ENCODE results near the gene TBC1D24.

Gene TBC1D24

DNA sequence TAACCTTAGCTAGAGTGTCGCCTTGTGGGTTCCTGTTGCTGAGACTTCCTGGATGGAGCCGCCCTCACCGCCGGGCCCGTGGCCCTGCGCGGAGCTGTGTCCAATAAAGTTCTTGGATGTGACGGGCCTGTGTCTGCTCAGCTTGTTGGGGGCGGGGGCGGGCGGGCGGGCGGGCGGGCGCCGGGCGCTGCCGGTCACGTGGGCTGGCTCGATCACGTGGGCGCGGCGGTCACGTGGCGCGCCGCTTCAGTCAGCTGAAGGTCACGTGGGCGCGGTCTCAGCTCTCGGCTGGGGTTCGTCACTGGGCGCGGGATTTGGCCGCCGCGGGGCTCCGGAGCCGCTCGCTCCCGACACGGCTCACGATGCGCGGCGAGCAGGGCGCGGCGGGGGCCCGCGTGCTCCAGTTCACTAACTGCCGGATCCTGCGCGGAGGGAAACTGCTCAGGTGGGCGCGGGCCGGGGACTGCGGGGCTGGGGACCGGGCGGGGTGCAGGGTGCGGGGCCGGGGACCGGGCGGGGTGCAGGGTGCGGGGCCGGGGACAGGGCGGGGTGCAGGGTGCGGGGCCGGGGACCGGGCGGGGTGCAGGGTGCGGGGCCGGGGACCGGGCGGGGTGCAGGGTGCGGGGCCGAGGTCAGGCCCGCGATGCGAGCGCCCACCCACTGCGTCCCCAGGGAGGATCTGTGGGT lies 45.3 kb downstream of the TBC1D24 start, which contains the start of gene AMDHD2:
AMDHD2 (plus strand) TSS at position 275 of the 687 bp plus-strand sequence; CDS start at position 363, 88 bp downstream.
- H3K9me3 ChIP-seq (ENCODE audit: low read length), result no peaks in the 10 kb centered on the region
- H3K4me2 ChIP-seq (ENCODE audit: low read length), result peak within 1 kb of the TSS; percentile 70
- H3K4me1 ChIP-seq (ENCODE audit: insufficient read depth, low read length, severe bottlenecking), result peaks cover 31% of the 10 kb centered on the region
- H3K36me3 ChIP-seq (ENCODE audit: insufficient read depth, low read length), result peaks cover 14% of the 10 kb centered on the region; the same call in 1 of the 2 replicates
- H3K79me2 ChIP-seq (ENCODE audit: insufficient read depth, low read length), result peaks cover 26% of the 10 kb centered on the region
- no peak within 1 kb of the TSS for H2AFZ ChIP-seq (ENCODE audit: low read length)
- H3K9ac ChIP-seq (ENCODE audit: low read length), result peak within 1 kb of the TSS; percentile 64
- peak within 1 kb of the TSS; percentile 32 for H3K27ac ChIP-seq (ENCODE audit: low read depth, low read length, poor library complexity, severe bottlenecking)
- peak within 1 kb of the TSS; percentile 65 for H3K4me3 ChIP-seq (ENCODE audit: low read depth, low read length, poor library complexity, severe bottlenecking)
- H3K27me3 ChIP-seq (ENCODE audit: insufficient read depth, low read length), result no peaks in the 10 kb centered on the region
- no peaks in the 10 kb centered on the region for H3F3A ChIP-seq (ENCODE audit: insufficient read depth, low read length)
- TF ChIP-seq, protein P1, sequence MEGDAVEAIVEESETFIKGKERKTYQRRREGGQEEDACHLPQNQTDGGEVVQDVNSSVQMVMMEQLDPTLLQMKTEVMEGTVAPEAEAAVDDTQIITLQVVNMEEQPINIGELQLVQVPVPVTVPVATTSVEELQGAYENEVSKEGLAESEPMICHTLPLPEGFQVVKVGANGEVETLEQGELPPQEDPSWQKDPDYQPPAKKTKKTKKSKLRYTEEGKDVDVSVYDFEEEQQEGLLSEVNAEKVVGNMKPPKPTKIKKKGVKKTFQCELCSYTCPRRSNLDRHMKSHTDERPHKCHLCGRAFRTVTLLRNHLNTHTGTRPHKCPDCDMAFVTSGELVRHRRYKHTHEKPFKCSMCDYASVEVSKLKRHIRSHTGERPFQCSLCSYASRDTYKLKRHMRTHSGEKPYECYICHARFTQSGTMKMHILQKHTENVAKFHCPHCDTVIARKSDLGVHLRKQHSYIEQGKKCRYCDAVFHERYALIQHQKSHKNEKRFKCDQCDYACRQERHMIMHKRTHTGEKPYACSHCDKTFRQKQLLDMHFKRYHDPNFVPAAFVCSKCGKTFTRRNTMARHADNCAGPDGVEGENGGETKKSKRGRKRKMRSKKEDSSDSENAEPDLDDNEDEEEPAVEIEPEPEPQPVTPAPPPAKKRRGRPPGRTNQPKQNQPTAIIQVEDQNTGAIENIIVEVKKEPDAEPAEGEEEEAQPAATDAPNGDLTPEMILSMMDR (IDR thresholded peaks at IDR 0.05; ENCODE audit: low read length), result no peak
- no peak for TF ChIP-seq EZH2 (IDR thresholded peaks at IDR 0.05; ENCODE audit: borderline replicate concordance, low read length)
- H3K9me2 ChIP-seq (ENCODE audit: low read depth, low read length), result no peaks in the 10 kb centered on the region
- H4K20me1 ChIP-seq (ENCODE audit: insufficient read depth, low read length), result no peaks in the 10 kb centered on the region

DNA sequence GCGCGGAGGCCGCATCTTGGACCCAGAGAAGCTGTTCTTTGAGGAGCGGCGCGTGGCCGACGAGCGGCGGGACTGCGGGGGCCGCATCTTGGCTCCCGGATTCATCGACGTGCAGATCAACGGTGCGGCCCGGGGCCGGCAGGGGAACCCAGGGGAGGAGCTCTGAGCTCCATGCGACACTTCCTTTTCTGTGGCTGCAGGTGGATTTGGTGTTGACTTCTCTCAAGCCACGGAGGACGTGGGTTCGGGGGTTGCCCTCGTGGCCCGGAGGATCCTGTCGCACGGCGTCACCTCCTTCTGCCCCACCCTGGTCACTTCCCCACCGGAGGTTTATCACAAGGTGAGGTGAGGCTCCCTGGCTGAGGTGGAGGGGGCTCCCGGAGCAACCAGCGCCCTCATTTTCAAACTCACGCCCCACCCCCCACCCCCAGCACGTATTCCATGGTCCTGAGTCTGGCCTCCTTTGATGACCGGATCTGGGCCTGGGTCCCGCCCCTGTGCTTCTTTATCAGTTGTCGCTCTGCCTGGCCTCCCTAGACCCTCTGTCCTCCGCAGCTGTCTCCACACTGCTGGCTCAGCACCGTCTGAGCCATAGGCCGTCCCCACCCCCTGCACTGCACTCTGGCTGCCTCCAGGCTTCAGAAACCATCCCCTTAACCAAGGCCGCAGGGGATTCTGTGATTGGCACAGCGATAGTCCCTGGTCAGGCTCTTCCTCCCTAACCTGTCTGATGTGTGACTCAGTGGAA lies 46.0 kb downstream of the TBC1D24 start:
- Histone ChIP-seq H3K4me2 (ENCODE audit: low read length) (peak overlapping the region; percentile 70), H3K36me3 (ENCODE audit: insufficient read depth, low read length) (peaks cover 17% of the 10 kb centered on the region; the same call in 1 of the 2 replicates), H2AFZ (ENCODE audit: low read length) (no peak overlapping the region), H3K9me2 (ENCODE audit: low read depth, low read length) (no peaks in the 10 kb centered on the region), H3K4me1 (ENCODE audit: insufficient read depth, low read length, severe bottlenecking) (peaks cover 24% of the 10 kb centered on the region), H3K27me3 (ENCODE audit: insufficient read depth, low read length) (no peaks in the 10 kb centered on the region), H3K4me3 (ENCODE audit: low read depth, low read length, poor library complexity, severe bottlenecking) (peak overlapping the region; percentile 65), H3K9ac (ENCODE audit: low read length) (peak overlapping the region; percentile 64), H3F3A (ENCODE audit: insufficient read depth, low read length) (no peaks in the 10 kb centered on the region), H4K20me1 (ENCODE audit: insufficient read depth, low read length) (no peaks in the 10 kb centered on the region), H3K27ac (ENCODE audit: low read depth, low read length, poor library complexity, severe bottlenecking) (no peak overlapping the region), H3K79me2 (ENCODE audit: insufficient read depth, low read length) (peaks cover 18% of the 10 kb centered on the region), H3K9me3 (ENCODE audit: low read length) (no peaks in the 10 kb centered on the region)
- TF ChIP-seq, protein P1 (IDR thresholded peaks at IDR 0.05; ENCODE audit: low read length), result no peak
- TF ChIP-seq EZH2 (IDR thresholded peaks at IDR 0.05; ENCODE audit: borderline replicate concordance, low read length), result no peak

DNA sequence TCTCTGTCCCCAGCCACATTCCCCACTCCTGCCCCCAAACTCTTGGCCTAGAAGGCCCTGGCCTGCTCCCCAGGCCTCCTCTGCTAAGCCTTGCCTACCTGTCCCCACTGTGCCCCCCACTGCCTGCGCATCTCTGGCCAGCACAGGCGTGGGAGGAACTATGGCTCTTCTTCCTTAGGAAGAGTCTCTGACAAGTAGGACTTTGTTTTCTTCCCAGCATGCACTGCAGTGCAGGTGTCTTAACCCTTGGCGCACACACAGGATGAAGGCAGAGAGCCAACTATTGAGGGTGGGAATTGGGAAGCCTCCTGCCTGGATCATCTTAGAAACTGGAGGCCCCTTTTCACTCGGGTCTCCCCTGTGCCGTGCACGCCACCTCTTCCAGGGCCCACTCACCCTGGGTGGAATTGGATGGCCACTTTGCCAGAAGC lies 48.9 kb downstream of the TBC1D24 start:
- no peak overlapping the region for H3K9ac ChIP-seq (ENCODE audit: low read length)
- peaks cover 41% of the 10 kb centered on the region; the same call in 1 of the 2 replicates for H3K36me3 ChIP-seq (ENCODE audit: insufficient read depth, low read length)
- no peaks in the 10 kb centered on the region for H3F3A ChIP-seq (ENCODE audit: insufficient read depth, low read length)
- TF ChIP-seq, protein P1 (IDR thresholded peaks at IDR 0.05; ENCODE audit: low read length), result no peak
- no peak for TF ChIP-seq EZH2 (IDR thresholded peaks at IDR 0.05; ENCODE audit: borderline replicate concordance, low read length)
- no peaks in the 10 kb centered on the region for H3K79me2 ChIP-seq (ENCODE audit: insufficient read depth, low read length)
- peaks cover 9% of the 10 kb centered on the region for H3K4me1 ChIP-seq (ENCODE audit: insufficient read depth, low read length, severe bottlenecking)
- H3K9me2 ChIP-seq (ENCODE audit: low read depth, low read length), result no peaks in the 10 kb centered on the region
- no peak overlapping the region for H3K27ac ChIP-seq (ENCODE audit: low read depth, low read length, poor library complexity, severe bottlenecking)
- H2AFZ ChIP-seq (ENCODE audit: low read length), result no peak overlapping the region
- H3K4me3 ChIP-seq (ENCODE audit: low read depth, low read length, poor library complexity, severe bottlenecking), result no peak overlapping the region
- no peaks in the 10 kb centered on the region for H3K27me3 ChIP-seq (ENCODE audit: insufficient read depth, low read length)
- no peaks in the 10 kb centered on the region for H4K20me1 ChIP-seq (ENCODE audit: insufficient read depth, low read length)
- no peaks in the 10 kb centered on the region for H3K9me3 ChIP-seq (ENCODE audit: low read length)
- no peak overlapping the region for H3K4me2 ChIP-seq (ENCODE audit: low read length)

Measured in OCI-LY1 (cell line).